GM18867 (cell line): Measurements from ENCODE around the gene S100A5.

Experiments
- ATAC-seq: cut with Tn5 transposase; IDR thresholded peaks from one replicate; pipeline ENCODE4 v1.9.1; 2021; ENCODE audit warnings: mild to moderate bottlenecking, moderate library complexity; ENCODE audit not compliant: unreplicated experiment

Gene S100A5

GRCh38 chr1:153513023-153513422 lies 27.7 kb downstream of the S100A5 start:
- no peak for ATAC-seq

GRCh38 chr1:153510984-153511410 lies 29.7 kb downstream of the S100A5 start:
- ATAC-seq = peak; percentile 73

- no peak for ATAC-seq
Observed at GRCh38 chr1:153509729-153510354, 30.9 kb downstream of the S100A5 start.

GRCh38 chr1:153509036-153509435 lies 31.7 kb downstream of the S100A5 start:
- no peak for ATAC-seq

GRCh38 chr1:153507926-153508583 lies 32.7 kb downstream of the S100A5 start:
- ATAC-seq = no peak

GRCh38 chr1:153506831-153507413 lies 33.8 kb downstream of the S100A5 start:
- no peak for ATAC-seq

GRCh38 chr1:153506386-153506785 lies 34.3 kb downstream of the S100A5 start:
- ATAC-seq = no peak

GRCh38 chr1:153505576-153505975 lies 35.2 kb downstream of the S100A5 start:
- no peak for ATAC-seq

- no peak for ATAC-seq
Observed at GRCh38 chr1:153503766-153504165, 37.0 kb downstream of the S100A5 start.

- ATAC-seq = no peak
Observed at GRCh38 chr1:153498746-153499145, 42.0 kb downstream of the S100A5 start.

GRCh38 chr1:153495536-153495935 lies 45.2 kb downstream of the S100A5 start:
- no peak for ATAC-seq

- ATAC-seq = no peak
Observed at GRCh38 chr1:153494976-153495535, 45.7 kb downstream of the S100A5 start.

GRCh38 chr1:153493343-153493960 lies 47.3 kb downstream of the S100A5 start:
- no peak for ATAC-seq

- ATAC-seq = no peak
Observed at GRCh38 chr1:153490272-153491051, 50.3 kb downstream of the S100A5 start.

- ATAC-seq = no peak
Observed at GRCh38 chr1:153488731-153489130, 52.0 kb downstream of the S100A5 start.

GRCh38 chr1:153487707-153488106 lies 53.0 kb downstream of the S100A5 start:
- no peak for ATAC-seq
